Ectodermal cell (in vitro differentiated cells): ENCODE data around the gene WIPF1.

Source experiments
- H3K27ac ChIP-seq: 2 replicates; pipeline ENCODE4 v1.7.0; 2013; ENCODE audit warnings: mild to moderate bottlenecking, low read depth, low read length; ENCODE audit not compliant: insufficient read depth, poor library complexity, severe bottlenecking
- H3K27me3 ChIP-seq: 2 replicates; pipeline ENCODE4 v1.7.0; 2013; ENCODE audit warnings: mild to moderate bottlenecking, low read length; ENCODE audit not compliant: insufficient read depth, control insufficient read depth, poor library complexity, severe bottlenecking
- H3K36me3 ChIP-seq: one replicate; pipeline ENCODE4 v1.7.0; 2013; ENCODE audit warnings: low read length; ENCODE audit not compliant: control insufficient read depth, insufficient read depth
- H3K4me1 ChIP-seq: one replicate; pipeline ENCODE4 v1.7.0; 2013; ENCODE audit warnings: low read length; ENCODE audit not compliant: control insufficient read depth, insufficient read depth
- H3K4me3 ChIP-seq: 2 replicates; pipeline ENCODE4 v1.7.0; 2013; ENCODE audit warnings: low read depth, low read length, control low read depth; ENCODE audit not compliant: insufficient read depth
- H3K9me3 ChIP-seq: 2 replicates; pipeline ENCODE4 v1.7.0; 2013; ENCODE audit warnings: mild to moderate bottlenecking, low read length, moderate library complexity; ENCODE audit not compliant: control insufficient read depth
- WGBS, 2 experiments: methylation state at CpG; one replicate each; pipeline ENCODE4 v1.1.7; 2013; ENCODE audit warnings: missing lambda C conversion rate in 2 of 2; 5-methylcytosine and 5-hydroxymethylcytosine counted together

WIPF1 gene

GRCh38 chr2:174618179-174618578 lies 20.6 kb upstream of the WIPF1 start:
- no peak overlapping the region for H3K4me3 ChIP-seq
- no peaks in the 10 kb centered on the region for H3K27me3 ChIP-seq
- H3K4me1 ChIP-seq, result no peaks in the 10 kb centered on the region
- no peak overlapping the region for H3K27ac ChIP-seq
- H3K9me3 ChIP-seq, result no peaks in the 10 kb centered on the region
- 88 to 91% methylated on average over 2 of the region's 2 CpGs for WGBS, 2 experiments
- no peaks in the 10 kb centered on the region for H3K36me3 ChIP-seq

- 95 to 97% methylated on average over 3 of the region's 3 CpGs for WGBS, 2 experiments
- H3K27ac ChIP-seq, result no peak overlapping the region
- H3K36me3 ChIP-seq, result no peaks in the 10 kb centered on the region
- no peaks in the 10 kb centered on the region for H3K27me3 ChIP-seq
- no peaks in the 10 kb centered on the region for H3K4me1 ChIP-seq
- no peak overlapping the region for H3K4me3 ChIP-seq
- H3K9me3 ChIP-seq, result no peaks in the 10 kb centered on the region
Measured at GRCh38 chr2:174617718-174618117, 20.1 kb upstream of the WIPF1 start.

- Histone ChIP-seq H3K27me3 (no peaks in the 10 kb centered on the region), H3K4me3 (no peak overlapping the region), H3K36me3 (no peaks in the 10 kb centered on the region), H3K9me3 (no peaks in the 10 kb centered on the region), H3K4me1 (no peaks in the 10 kb centered on the region), H3K27ac (no peak overlapping the region)
- WGBS, 2 experiments, result 92 to 97% methylated on average over 2 of the region's 2 CpGs
Measured at GRCh38 chr2:174617120-174617519, 19.5 kb upstream of the WIPF1 start.

DNA sequence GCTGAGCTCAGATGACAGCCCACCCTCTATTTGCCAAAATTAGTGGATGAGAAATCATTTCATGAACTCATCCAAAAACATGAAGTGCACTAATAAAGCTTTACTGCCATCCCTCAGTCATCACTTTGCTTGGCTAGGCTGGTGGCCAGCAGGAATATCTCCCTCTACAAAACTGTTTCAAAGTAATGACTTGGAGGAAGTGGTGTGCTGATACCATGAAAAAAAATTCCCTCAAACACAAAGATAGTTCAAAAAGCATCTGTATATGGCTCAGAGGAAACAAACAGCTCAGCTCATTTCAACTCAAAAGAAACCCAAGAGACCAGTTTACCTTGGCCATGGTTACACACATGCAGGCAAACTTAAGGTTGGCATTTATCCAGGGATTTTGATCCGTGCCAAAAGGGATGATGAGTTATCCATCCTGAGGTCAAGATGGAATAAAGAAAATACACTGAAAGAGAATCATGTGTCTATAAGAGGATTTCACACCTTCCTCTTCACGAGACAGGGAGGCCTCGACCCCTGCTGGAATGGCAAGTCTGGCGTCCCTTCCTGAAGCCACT lies 18.4 kb upstream of the WIPF1 start:
- Histone ChIP-seq H3K27me3 (no peaks in the 10 kb centered on the region), H3K4me3 (no peak overlapping the region), H3K4me1 (no peaks in the 10 kb centered on the region), H3K9me3 (no peaks in the 10 kb centered on the region), H3K36me3 (no peaks in the 10 kb centered on the region), H3K27ac (no peak overlapping the region)
- WGBS, 2 experiments, result 89 to 90% methylated on average over 4 of the region's 4 CpGs

DNA sequence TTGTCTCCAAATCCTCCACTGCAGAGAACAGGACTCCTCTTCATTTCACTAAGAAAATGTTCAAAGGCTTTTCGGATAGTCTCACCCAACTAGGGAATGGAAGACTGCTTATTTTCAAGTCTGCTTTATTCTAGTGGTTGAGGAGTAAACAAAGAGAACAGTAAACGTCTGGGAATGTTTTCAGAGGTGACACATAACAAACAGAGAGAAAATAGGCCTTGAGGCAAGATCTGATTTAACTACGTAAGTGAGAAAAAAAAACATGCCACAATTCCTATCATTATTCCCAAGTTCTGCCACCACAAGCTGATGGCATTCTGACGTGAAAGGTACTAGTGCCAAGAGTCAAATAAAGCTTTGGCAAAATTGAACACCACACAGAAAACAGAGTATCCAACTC lies 16.7 kb upstream of the WIPF1 start:
- no peaks in the 10 kb centered on the region for H3K36me3 ChIP-seq
- H3K9me3 ChIP-seq, result no peaks in the 10 kb centered on the region
- H3K27ac ChIP-seq, result no peak overlapping the region
- no peaks in the 10 kb centered on the region for H3K4me1 ChIP-seq
- H3K27me3 ChIP-seq, result no peaks in the 10 kb centered on the region
- H3K4me3 ChIP-seq, result no peak overlapping the region
- 83% methylated on average over 4 of the region's 4 CpGs for WGBS, 2 experiments

DNA sequence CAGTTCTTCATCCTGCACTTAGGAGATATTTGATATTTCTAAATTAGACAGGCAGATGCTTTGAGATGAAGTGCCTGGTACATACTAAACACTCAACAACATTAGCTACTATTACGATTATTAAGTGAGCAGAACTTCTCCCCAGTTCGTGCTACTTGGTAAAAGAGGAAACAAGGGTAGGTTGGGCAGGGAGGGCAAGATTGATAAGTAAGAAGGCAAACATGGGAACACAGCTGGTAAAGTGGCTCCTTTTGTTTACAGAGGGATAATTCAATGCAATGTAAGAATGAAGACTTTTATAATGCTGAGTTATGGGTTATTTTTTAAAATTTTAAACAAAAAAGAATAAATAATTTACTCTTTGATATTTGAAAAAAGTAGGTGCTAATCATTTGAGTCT lies 15.9 kb upstream of the WIPF1 start:
- Histone ChIP-seq H3K27ac (no peak overlapping the region), H3K4me1 (no peaks in the 10 kb centered on the region), H3K9me3 (no peaks in the 10 kb centered on the region), H3K36me3 (no peaks in the 10 kb centered on the region), H3K4me3 (no peak overlapping the region), H3K27me3 (no peaks in the 10 kb centered on the region)
- WGBS, 2 experiments, result 93 to 95% methylated on average over 2 of the region's 2 CpGs

DNA sequence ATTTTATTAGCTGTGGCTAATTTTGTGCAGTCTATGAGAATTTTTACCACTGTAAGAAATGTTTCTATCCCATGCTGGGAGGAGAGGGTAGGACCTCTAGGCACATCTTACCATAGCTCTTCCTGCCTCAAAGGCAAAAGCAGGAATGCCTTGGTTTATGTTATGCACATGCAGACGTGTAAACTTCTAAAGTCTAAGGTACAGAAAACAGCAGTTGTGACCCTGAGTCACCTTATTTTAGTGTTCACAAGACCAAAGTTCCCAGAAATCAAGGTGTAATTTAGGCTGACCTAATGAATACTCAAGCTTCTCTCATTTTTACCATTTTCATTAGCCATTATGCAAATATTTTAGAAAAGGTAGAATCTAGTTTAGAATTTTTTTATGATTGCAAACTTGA lies 15.4 kb upstream of the WIPF1 start:
- Histone ChIP-seq H3K9me3 (no peaks in the 10 kb centered on the region), H3K4me1 (no peaks in the 10 kb centered on the region), H3K27ac (no peak overlapping the region), H3K36me3 (no peaks in the 10 kb centered on the region), H3K27me3 (no peaks in the 10 kb centered on the region), H3K4me3 (no peak overlapping the region)
- 0% methylated on average over 1 of the region's 1 CpG for WGBS, 2 experiments

- Histone ChIP-seq H3K27me3 (no peaks in the 10 kb centered on the region), H3K27ac (no peak overlapping the region), H3K4me1 (no peaks in the 10 kb centered on the region), H3K4me3 (no peak overlapping the region), H3K9me3 (no peaks in the 10 kb centered on the region), H3K36me3 (no peaks in the 10 kb centered on the region)
- 90 to 94% methylated on average over 3 of the region's 3 CpGs for WGBS, 2 experiments
Measured at GRCh38 chr2:174611854-174612253, 14.2 kb upstream of the WIPF1 start.

- no peaks in the 10 kb centered on the region for H3K27me3 ChIP-seq
- H3K4me1 ChIP-seq, result no peaks in the 10 kb centered on the region
- 97 to 98% methylated on average over 4 of the region's 4 CpGs for WGBS, 2 experiments
- H3K27ac ChIP-seq, result no peak overlapping the region
- no peak overlapping the region for H3K4me3 ChIP-seq
- no peaks in the 10 kb centered on the region for H3K36me3 ChIP-seq
- no peaks in the 10 kb centered on the region for H3K9me3 ChIP-seq
Measured at GRCh38 chr2:174611006-174611405, 13.4 kb upstream of the WIPF1 start.

DNA sequence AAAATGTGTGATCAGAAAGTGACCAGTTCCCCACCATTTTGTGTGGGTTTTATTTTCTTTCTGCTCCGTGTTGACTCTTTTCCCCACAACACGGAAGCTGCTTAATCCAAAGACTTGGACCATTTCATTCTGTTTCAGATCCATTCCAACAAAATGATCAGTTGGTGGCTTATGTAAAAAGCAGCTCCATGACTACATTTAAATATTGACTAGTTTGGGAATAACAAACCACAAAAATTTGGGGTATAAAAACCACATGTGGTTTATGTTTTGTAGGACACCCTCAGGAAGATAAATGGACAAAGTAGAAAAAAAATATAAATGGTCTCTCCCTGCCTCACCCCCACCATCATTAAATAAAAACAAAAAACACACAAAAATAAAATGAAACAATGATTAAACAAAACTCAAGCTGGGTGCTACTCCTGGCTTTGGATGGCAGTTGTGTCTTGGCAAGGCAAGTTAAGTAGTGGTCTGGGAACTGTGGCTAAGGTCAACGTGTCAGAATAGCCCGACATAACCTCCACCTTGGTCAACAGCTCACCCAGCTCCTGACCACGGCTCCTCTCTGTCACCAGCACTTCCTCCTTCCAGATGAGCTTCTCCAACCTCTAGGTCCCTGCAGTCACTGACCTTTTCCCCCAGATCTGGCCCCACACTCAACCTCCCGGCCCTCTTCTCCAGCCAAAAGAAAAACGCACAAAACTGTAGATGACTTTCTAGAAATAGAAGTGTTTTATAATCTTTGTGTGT lies 12.8 kb upstream of the WIPF1 start:
- no peaks in the 10 kb centered on the region for H3K36me3 ChIP-seq
- 87 to 95% methylated on average over 6 to 7 of the region's 7 CpGs for WGBS, 2 experiments
- H3K27ac ChIP-seq, result no peak overlapping the region
- H3K27me3 ChIP-seq, result no peaks in the 10 kb centered on the region
- H3K4me1 ChIP-seq, result no peaks in the 10 kb centered on the region
- no peak overlapping the region for H3K4me3 ChIP-seq
- H3K9me3 ChIP-seq, result no peaks in the 10 kb centered on the region
